Fibroblast of villous mesenchyme (primary cell): ENCODE results near the gene GGA1. TPM values are rescaled to one million over a fixed set of nuclear protein-coding genes. Genes with fewer than 3 reads are reported as not detected.
A peak's percentile ranks its signal among the peaks of the same experiment; 100 is the strongest.
"Not testable (repeated sequence)": the region's sequence is repeated elsewhere in the genome, so short reads cannot be mapped to it uniquely, and the experiment has no call there.

Experiments
- DNase-seq: peaks from one replicate; pipeline ENCODE4 v3.0.0-alpha.2; 2010; ENCODE audit warnings: low read depth
- H3K4me3 ChIP-seq: 2 replicates; pipeline ENCODE4 v1.5.1; 2011; ENCODE audit warnings: low read depth, mild to moderate bottlenecking, low read length
- CTCF ChIP-seq: IDR thresholded peaks from 2 replicates; pipeline ENCODE4 v1.5.1; 2012; ENCODE audit warnings: low read depth, mild to moderate bottlenecking, low read length; ENCODE audit not compliant: insufficient read depth
- total RNA-seq: library from RNA; depleted of rRNA; stranded (reverse); fragments of >200 nt; gene quantifications from 2 replicates; pipeline ENCODE4 v1.2.3, GENCODE V29; 2012

GGA1 gene
- total RNA-seq, 1 donor = 33.2 TPM

- TF ChIP-seq CTCF = no peak
- H3K4me3 ChIP-seq = no peak overlapping the region
- DNase-seq = no peak
These were observed 46.1 kb downstream of the GGA1 start for GRCh38 chr22:37654563-37655251.

- no peak for TF ChIP-seq CTCF
These were observed 46.6 kb downstream of the GGA1 start for GRCh38 chr22:37655252-37655563.

DNA sequence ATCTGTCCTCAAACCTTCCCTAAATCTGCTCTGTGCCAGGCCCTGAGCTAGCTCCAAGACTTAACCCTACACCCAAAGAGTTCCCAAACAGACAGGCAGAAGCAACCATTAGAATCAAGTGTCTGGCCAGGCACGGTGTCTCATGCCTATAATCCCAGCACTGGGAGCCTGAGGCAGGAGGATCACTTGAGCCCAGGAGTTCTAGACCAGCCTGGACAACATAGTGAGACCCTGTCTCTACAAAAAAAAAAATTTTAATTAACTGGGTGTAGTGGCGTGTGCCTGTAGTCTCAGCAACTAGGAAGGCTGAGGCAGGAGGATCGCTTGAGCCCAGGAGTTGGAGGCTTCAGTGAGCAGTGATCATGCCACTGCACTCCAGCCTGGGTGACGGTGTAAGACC, 47.9 kb downstream of the GGA1 start:
- H3K4me3 ChIP-seq, DNase-seq: not testable (repeated sequence)

More at GRCh38 chr22:37655252-37655563, 46.6 kb downstream of the GGA1 start:
- no peak overlapping the region for H3K4me3 ChIP-seq
- DNase-seq = no peak

DNA sequence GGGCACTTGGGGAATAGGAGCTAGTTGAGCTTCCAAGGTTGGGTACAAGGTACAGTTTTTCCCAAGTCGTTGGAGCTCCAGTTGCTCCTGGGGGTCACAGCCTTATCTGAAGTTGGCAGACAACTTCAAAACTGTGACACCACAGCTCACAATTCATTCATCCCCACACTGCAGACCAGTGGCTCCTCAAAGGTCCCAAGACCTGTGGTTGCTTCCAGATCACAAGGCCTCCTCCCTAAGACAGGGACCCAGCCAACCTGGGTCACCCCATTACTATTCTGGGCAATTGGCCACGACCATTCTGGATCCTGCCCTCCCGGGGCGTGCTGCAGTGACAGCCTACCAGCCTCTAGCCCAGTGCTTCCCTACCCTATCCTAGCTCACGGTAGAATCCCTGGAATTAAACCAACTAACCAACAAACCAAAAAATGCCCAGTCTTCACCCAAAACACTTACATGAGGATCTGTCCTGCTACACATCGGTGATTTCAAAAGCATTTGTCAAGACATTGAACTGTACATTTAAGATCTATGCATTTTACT, 49.0 kb downstream of the GGA1 start:
- peak overlapping the region; percentile 63 for H3K4me3 ChIP-seq
- TF ChIP-seq CTCF = no peak
- DNase-seq = no peak

GRCh38 chr22:37658133-37659065, 49.8 kb downstream of the GGA1 start, which contains the start of gene PDXP:
Gene PDXP (plus strand): TSS chr22:37658723. CDS start chr22:37658783, 60 bp downstream.
- DNase-seq = peak; percentile 100
- no peak for TF ChIP-seq CTCF
- peak within 1 kb of the TSS; percentile 74 for H3K4me3 ChIP-seq

- no peak for TF ChIP-seq CTCF
- DNase-seq = no peak
- peak overlapping the region; percentile 74 for H3K4me3 ChIP-seq
These were observed 50.6 kb downstream of the GGA1 start for GRCh38 chr22:37659066-37659896.
